K562 treated with DMSO at 1 percent for 4 hours (cell line): ENCODE data around the gene ABR. TPM values are rescaled to one million over a fixed set of nuclear protein-coding genes. Genes with fewer than 3 reads are reported as not detected.

Experiments
- total RNA-seq: library from RNA; unstranded; fragments of 300-600 nt; gene quantifications from 2 replicates; pipeline ENCODE4 v1.2.3, GENCODE V29; 2022; ENCODE audit not compliant: insufficient read depth

ABR gene
- total RNA-seq, result 0.91 and 1.3 TPM in 2 replicates

DNA sequence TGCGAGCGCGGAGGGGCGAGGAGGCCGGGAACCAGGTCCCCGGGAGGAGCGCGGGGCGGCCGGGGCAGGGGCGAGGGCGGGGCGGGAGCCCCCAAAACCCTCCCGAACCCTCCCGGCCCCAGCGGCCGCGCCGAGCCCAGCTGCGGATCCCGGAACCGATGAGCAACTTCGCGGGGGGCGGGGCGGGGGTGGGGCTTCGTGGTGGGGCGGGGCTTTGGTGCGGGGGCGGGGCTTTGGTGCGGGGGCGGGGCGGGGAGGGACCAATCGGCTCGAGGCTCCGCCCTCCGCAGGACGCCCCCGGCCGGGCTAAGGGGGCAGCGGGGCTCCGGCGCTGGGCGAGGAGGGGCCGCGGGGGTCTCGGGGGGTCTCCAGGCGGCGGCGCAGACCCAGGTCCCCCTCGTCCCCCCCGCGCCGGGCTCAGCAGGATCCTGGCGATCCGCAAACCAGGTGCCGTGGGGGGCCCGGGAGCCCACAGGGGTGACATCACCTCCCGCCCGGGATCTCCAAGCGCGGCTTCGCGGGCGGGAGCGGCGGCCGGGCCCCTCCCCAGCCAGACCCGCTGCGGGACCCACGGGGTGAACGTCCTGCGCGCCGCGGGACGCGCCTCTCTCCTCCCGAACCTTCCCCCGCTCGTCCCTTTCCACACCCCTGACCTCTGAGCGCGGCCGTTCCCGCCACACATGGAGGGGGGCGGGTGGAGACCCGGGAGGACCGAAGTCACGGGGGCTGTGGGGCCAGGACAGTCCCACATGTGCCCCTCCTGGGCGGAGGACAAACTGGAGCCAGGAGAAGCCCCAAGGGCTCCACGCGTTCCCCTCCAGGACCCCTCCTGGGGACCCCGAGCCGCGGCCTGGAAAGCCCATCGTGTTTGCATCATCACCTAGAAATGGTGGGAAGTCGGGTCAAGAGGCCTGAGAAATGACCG, at the start of gene ABR:
TSS of gene ABR (minus strand) at position 164 of the 925 bp plus-strand sequence. CDS start 254 bp downstream, outside the sequence.

DNA sequence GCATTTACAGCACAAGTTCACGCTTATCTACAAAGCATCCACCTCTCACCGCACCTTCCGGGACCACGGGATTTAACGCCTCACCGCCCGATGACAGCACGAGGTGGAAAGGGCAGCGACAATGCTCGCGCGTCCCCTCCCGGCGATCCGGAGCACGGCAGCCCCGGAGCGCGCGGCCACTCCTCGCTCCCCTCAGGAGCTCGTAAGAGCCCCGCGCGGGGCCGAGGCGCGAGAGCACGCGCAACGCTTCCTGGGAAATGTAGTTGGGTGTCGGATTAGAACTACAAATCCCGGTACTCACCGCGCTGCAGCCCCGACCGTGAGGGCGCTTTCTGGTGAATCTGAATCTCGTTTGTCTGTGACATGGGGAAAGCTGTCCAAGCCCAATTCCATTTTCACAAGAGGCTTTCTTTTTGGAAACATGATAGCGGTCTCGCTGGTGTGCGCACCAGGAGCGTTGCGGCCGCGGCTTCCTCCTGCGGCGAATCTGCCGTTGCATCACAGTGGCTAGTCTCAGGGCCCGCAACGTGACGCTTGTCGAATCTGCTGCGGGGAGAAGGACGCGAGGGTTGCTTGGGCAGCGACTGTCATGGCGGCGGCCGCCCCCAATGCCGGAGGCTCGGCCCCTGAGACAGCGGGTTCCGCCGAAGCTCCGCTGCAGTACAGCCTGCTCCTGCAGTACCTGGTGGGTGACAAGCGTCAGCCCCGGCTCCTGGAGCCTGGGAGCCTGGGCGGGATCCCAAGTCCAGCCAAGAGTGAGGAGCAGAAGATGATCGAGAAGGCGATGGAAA, 183.0 kb downstream of the ABR start, which contains the start of gene TIMM22:
TSS of gene TIMM22 (plus strand) at position 576 of the 791 bp plus-strand sequence. CDS start at position 590, 14 bp downstream.

DNA sequence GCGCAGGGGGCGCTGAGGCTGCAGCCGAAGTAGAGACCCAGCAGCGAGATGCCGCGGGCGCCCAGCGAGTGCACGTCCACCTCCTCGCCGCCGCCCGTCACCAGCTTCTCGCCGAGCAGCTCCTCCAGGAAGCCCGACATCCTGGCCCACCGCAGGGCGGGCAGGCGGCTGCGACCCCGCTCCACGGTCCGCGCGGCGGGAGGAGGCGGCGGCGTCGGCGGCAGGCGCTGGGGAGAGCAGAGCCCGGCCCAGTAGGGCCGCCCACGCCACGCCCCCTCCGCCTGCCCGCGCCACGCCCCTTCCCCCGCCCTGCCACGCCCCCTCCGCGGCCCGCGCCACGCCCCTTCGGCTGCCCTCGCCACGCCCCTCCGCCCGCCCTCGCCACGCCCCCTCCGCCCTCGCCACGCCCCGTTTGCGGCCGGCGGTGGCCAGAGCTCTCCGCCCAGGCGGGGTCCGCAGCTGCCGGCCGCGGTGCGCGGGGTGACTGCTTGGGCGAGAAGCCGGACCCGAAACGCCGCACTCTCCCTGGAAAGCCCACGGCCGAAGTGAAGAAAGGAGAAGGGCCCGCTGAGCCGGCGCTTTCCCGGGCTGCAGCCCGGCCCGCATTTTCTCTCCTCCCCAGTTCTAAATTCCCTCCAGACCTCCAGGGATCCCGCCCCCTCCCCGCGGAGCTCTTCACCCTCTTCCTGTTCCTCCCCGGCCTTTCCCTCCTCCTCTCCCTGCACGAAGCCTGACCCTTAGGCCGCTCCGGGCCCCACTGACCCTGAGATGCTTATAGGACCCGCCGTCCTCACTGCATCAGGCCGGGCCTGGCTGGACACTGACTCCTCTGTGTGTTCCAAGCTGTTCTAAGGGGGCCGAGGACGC, 200.0 kb downstream of the ABR start, which contains the start of gene NXN:
TSS of gene NXN (minus strand) at position 238 of the 867 bp plus-strand sequence.

Other genes with a start within 250 kb of the ABR start
- 2.8 and 4.7 TPM in 2 replicates for gene NXN, start 200.2 kb downstream of the ABR start, total RNA-seq
- 3.6 and 4.1 TPM in 2 replicates for gene TIMM22, start 182.9 kb downstream of the ABR start, total RNA-seq
- gene BHLHA9, start 90.5 kb upstream of the ABR start, total RNA-seq, result not detected in 2 replicates
- not detected in 2 replicates for gene TRARG1, start 99.7 kb upstream of the ABR start, total RNA-seq
- 184 and 201 TPM in 2 replicates for gene YWHAE, start 220.2 kb upstream of the ABR start, total RNA-seq